Upper lobe of left lung (tissue), 4 donors: ENCODE measurements around the gene GRM5.

Experiments
- CTCF ChIP-seq, 6 experiments: fragments of 450-650 bp in 4 of 6; fragments of 200-600 bp in 2 of 6; sonication (generic) in 2 of 6; IDR thresholded peaks; one replicate each; pipeline ENCODE4 v1.5.1; 2016 to 2019; ENCODE audit warnings: antibody characterized with exemption in 6 of 6
- EP300 ChIP-seq, 4 donors: sonication (generic); formaldehyde crosslinking; IDR thresholded peaks; one replicate each; pipeline ENCODE4 v1.5.1; 2017; ENCODE audit warnings: antibody characterized with exemption in 4 of 4, control low read depth in 2 of 4

GRCh38 chr11:88799771-88800500, 265.8 kb downstream of the GRM5 start:
- TF ChIP-seq CTCF (IDR thresholded peaks at IDR 0.05) (no peak), EP300 (IDR thresholded peaks at IDR 0.05) (no peak)
